ENCODE data around the gene ATXN7L2. TPM values are rescaled to one million over a fixed set of nuclear protein-coding genes. Genes with fewer than 3 reads are reported as not detected.

Gene ATXN7L2
- total and polyA plus RNA-seq, 10 of the 15 experiments (the other 5 are each of a cell fraction or from before 2014, with no cell fraction given), result 0.27 to 7.4 (median 4.9) TPM

- intact Hi-C loops (cut with micrococcal nuclease; ENCODE audit: unreplicated experiment), result loop anchor here (5.0 kb wide), 1 partner anchor 107 kb away; the partner anchor contains the start of gene PSMA5
- POLR2A ChIA-PET, result interaction anchor here (0.6 kb wide), 1 partner anchor 71 kb away, joined by 4 read pairs; no protein-coding TSS in a partner anchor
- in situ Hi-C loops (cut with MboI), result loop anchor here (5.0 kb wide), 3 partner anchors 42 to 272 kb away; partner anchors contain the start of gene CYB561D1
- Histone ChIP-seq H3K36me3 (ENCODE audit: control insufficient read depth in 2 of 2, insufficient read depth in 2 of 2, low read length in 1 of 2) (no peaks in the 10 kb centered on the region), H3K4me2 (ENCODE audit: control insufficient read depth, insufficient read depth) (no peak overlapping the region), H3K9ac (ENCODE audit: control insufficient read depth, insufficient read depth, low read length) (no peak overlapping the region), H4K20me1 (ENCODE audit: control insufficient read depth, insufficient read depth) (no peaks in the 10 kb centered on the region), H3K79me2 (ENCODE audit: control insufficient read depth, insufficient read depth, low read length) (no peaks in the 10 kb centered on the region), H3K4me1 (ENCODE audit: control insufficient read depth, insufficient read depth, low read length) (peaks cover 6% of the 10 kb centered on the region), H3K4me3 (no peak overlapping the region), H2AFZ (ENCODE audit: control insufficient read depth, low read depth, low read length) (no peak overlapping the region), H3K9me3 (replicated peaks; ENCODE audit: control insufficient read depth, insufficient read depth, low read length) (no peaks in the 10 kb centered on the region), H3K27ac (ENCODE audit: control insufficient read depth, insufficient read depth) (no peak overlapping the region), H3K27me3 (replicated peaks in 1 of 2; ENCODE audit: control insufficient read depth in 2 of 2, insufficient read depth in 2 of 2, low read length in 1 of 2) (no peaks in the 10 kb centered on the region)
- CTCF ChIA-PET, result interaction anchor here (0.6 to 21.3 kb wide), 13 partner anchors 7 to 257 kb away, joined by 3 to 1280 read pairs (median 5); partner anchors contain the start of genes AMIGO1, CYB561D1, PSMA5 and SORT1
- DNase-seq (ENCODE audit: low read depth, low spot score) (no peak), ATAC-seq (no peak), FAIRE-seq (no peak)
- RAD21 ChIA-PET (ENCODE audit: unreplicated experiment), result interaction anchor here (0.6 to 10.3 kb wide), 8 partner anchors 12 to 742 kb away, joined by 3 to 422 read pairs (median 4); partner anchors contain the start of genes ATXN7L2 and CYB561D1
- SMC1A ChIA-PET (ENCODE audit: uncharacterized antibody, unreplicated experiment), result interaction anchor here (1.2 to 10.3 kb wide), 4 partner anchors 40 to 333 kb away, joined by 3 to 431 read pairs (median 4); partner anchors contain the start of gene CYB561D1
- 0% methylated on average over 1 of the region's 1 CpG for WGBS (ENCODE audit: insufficient coverage, insufficient replicate concordance, low lambda C conversion rate, missing lambda C conversion rate)
- no TSS peak for BruUV-seq (replicated peaks)
- no peak for TF ChIP-seq CUX1 (IDR thresholded peaks at IDR 0.05; ENCODE audit: insufficient replicate concordance, low read depth, low read length)
- no peak for TF ChIP-seq PRDM15 (CRISPR knock-in tag; IDR thresholded peaks at IDR 0.05)
- TF ChIP-seq ZSCAN29 (IDR thresholded peaks at IDR 0.05), result no peak
- TF ChIP-seq CHD1 (IDR thresholded peaks at IDR 0.05; ENCODE audit: low read depth, low read length), result no peak
- no peak for TF ChIP-seq ZNF207 (IDR thresholded peaks at IDR 0.05; ENCODE audit: borderline replicate concordance)
- no peak for TF ChIP-seq TAF1 (IDR thresholded peaks at IDR 0.05; ENCODE audit: borderline replicate concordance, low read depth, low read length)
- TF ChIP-seq PAX5 (IDR thresholded peaks at IDR 0.05; ENCODE audit: borderline replicate concordance, low read depth, low read length), result no peak
- TF ChIP-seq ZNF384 (IDR thresholded peaks at IDR 0.05; ENCODE audit: borderline replicate concordance, low read depth, low read length), result no peak
- no peak for TF ChIP-seq ZNF217 (IDR thresholded peaks at IDR 0.05)
- TF ChIP-seq FOS (IDR thresholded peaks at IDR 0.05; ENCODE audit: borderline replicate concordance, extremely low read depth, insufficient read length), result no peak
- no peak for TF ChIP-seq JUNB (IDR thresholded peaks at IDR 0.05)
- no peak for TF ChIP-seq ZBED1 (IDR thresholded peaks at IDR 0.05; ENCODE audit: borderline replicate concordance)
- TF ChIP-seq POLR2AphosphoS5 (IDR thresholded peaks at IDR 0.05; ENCODE audit: low read length), result no peak
- no peak for TF ChIP-seq HDAC6 (IDR thresholded peaks at IDR 0.05; ENCODE audit: unreplicated experiment)
- TF ChIP-seq RCOR1 (conservative IDR thresholded peaks at IDR 0.05; ENCODE audit: low read depth, low read length), result no peak
- no peak for TF ChIP-seq RAD21 (IDR thresholded peaks at IDR 0.05; ENCODE audit: insufficient read depth, low read depth, low read length)
These were observed 50.7 kb downstream of the ATXN7L2 start for GRCh38 chr1:109534307-109534858.

Measured in GM12878 (cell line).